ENCODE data around the gene CFAP46.

Gene CFAP46

DNA sequence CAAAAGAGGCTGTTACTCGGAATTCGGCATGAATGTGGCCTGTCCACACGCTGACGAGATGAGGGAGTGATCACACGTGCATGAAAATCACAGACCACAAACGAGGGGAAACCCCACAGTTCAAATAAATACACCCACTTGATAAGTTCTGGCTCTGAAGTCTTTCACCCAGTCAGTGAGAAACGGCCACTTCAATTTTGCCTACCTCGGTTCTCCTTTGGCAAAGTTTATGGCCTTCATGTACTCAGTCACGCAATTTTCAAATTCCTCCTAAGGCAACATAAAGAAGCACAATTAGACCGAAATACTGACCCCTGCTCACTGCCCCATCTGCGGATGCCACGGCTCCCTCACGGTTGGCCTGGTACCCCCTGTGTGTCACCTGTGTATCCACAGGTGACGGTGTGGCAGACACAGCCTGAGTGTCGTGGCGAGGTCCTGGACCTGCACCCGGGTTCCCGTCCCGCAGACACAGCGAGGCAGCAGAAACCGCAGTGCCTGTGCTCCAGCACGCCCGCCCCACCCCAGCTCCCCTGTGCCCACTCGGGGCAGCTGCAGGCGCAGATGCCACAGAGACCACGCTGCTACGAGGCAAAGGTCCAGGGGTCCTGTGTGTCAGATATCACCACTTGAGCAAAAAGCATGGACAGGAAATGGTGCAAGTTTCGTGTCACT lies 1.4 kb downstream of the CFAP46 start:
- TF ChIP-seq, protein P1, sequence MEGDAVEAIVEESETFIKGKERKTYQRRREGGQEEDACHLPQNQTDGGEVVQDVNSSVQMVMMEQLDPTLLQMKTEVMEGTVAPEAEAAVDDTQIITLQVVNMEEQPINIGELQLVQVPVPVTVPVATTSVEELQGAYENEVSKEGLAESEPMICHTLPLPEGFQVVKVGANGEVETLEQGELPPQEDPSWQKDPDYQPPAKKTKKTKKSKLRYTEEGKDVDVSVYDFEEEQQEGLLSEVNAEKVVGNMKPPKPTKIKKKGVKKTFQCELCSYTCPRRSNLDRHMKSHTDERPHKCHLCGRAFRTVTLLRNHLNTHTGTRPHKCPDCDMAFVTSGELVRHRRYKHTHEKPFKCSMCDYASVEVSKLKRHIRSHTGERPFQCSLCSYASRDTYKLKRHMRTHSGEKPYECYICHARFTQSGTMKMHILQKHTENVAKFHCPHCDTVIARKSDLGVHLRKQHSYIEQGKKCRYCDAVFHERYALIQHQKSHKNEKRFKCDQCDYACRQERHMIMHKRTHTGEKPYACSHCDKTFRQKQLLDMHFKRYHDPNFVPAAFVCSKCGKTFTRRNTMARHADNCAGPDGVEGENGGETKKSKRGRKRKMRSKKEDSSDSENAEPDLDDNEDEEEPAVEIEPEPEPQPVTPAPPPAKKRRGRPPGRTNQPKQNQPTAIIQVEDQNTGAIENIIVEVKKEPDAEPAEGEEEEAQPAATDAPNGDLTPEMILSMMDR (IDR thresholded peaks at IDR 0.05; ENCODE audit: insufficient read depth, missing control alignments), result no peak
- FAIRE-seq (no peak), DNase-seq (ENCODE audit: insufficient read length, low spot score) (no peak)

DNA sequence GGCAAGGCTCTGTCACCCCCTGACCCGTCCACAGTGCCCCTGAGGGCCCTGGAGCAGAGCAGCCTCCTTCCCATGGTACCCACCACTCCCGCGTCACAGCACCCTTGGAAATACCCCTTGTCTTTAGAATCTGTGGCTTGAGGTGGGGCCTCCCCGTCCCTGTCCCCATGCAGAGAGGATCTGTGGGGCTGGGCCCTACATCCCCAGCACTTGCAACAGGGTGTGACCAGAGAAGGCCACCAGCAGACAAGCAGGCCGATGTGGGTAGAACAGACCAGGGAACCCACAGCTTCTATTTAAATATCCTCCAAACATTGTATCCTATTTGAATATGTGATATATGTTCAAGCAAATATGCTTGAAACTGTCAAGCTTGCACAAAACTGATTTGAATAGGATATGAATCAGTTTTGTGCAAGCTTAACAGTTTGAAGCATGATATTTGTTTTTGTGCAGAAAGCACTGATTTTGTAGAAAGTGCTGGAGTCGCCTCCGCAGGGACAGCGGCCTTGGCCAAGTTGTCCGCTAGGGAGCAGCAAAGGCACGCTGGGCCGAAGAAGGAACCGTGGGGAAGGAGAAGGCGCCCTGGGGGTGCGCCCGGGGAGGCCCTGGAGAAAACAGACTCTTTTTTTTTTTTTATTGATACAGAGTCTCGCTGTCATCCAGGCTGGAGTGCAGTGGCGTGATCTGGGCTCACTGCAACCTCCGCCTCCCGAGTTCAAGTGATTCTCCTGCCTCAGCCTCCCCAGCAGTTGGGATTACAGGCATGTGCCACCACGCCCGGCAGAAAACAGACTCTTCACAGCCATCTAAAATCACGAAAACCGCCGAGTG lies 2.2 kb downstream of the CFAP46 start:
- FAIRE-seq (no peak), DNase-seq (ENCODE audit: insufficient read length, low spot score) (no peak)
- TF ChIP-seq, protein P1 (IDR thresholded peaks at IDR 0.05; ENCODE audit: insufficient read depth, missing control alignments), result peak; percentile 53

DNA sequence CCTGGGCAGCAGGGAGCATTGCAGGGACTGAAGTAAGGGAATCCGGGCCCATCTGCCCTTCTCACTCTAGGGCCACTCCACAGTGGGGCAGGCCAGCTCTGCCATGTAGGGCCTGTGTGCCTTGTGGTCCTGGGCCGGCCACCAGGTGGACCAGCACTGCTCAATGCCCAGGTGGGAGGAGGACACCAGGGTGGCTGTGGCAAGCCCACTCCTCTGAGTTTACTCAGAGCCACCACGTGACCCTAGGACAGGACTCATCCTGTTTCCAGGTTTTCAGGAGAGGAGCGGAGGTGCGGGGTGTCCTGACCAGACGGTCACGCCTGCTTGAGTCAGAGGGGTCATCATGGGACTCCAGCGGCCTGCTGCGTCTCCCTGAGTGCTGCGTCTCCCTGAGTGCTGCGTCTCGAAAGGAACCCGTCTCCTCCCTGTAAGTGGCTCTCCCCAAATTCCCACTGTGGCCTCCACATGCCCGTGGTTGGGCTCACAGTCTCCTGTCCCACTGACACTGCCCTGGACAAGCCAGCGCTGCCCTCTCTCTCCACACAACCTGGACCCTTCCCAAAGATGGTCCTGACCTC lies 2.9 kb downstream of the CFAP46 start:
- TF ChIP-seq, protein P1 (IDR thresholded peaks at IDR 0.05; ENCODE audit: insufficient read depth, missing control alignments), result no peak
- no peak for FAIRE-seq
- DNase-seq (ENCODE audit: insufficient read length, low spot score), result no peak

DNA sequence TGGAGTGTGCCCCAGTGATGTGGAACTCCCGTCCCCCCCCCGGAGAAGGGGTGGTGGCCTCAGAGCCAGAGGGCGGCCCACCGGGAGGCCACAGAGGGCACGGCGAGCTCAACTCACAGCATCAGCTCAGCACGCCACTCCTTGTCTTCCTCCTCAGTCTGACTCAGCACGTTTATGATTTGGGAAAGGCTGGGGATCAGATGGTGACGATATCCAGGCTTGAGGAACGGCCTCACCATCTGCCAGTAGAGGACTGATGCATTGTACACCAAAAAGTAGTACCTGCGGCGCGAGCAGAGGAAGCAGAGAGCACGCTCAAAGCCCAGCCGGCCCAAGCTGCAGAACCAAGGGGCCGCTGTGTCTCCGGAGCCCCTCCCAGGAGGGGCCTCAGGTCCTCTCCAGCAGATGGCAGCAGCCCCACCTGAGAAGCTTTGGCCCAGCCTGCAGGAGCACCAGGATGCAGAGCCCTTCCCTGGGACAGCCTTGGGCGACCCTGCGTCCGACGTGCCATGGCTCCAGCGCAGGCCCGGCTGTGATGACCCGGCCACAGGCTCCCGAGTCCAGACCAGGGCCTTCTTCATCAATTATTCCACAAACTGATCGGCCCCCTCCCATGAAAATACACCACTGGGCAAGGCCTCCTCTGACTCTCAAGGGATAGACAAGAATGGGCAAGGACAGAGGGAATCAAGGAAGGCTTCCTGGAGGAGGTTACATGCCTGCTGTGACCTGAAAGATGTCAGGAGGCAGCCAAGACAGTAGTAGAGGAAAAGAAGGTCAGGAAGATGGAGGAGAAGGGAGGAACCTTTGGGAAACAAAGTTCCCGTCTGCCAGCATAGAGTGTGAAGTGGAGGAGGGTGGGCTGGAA lies 3.7 kb downstream of the CFAP46 start:
- TF ChIP-seq, protein P1 (IDR thresholded peaks at IDR 0.05; ENCODE audit: insufficient read depth, missing control alignments), result no peak
- FAIRE-seq, result no peak
- DNase-seq (ENCODE audit: insufficient read length, low spot score), result no peak

DNA sequence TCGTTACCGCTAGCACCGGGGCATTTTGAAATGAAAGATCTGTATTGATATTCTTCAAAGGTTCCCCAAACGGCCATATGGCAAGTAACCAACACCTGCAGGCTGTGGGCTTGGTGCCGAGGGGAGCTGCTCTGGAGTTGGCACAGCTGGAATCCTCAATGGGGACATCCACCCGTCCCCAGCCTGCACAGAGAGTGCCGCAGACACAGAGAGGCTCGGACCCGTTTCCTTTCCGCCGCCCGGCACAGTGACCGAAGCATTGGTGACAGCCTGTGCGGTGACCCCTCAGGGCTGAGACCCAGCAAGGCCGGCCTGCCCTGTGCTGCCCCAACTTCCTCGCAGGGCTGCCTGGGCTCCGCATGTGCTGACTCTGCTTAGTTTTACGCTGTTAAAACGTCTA lies 4.5 kb downstream of the CFAP46 start:
- DNase-seq (ENCODE audit: insufficient read length, low spot score), result no peak
- TF ChIP-seq, protein P1 (IDR thresholded peaks at IDR 0.05; ENCODE audit: insufficient read depth, missing control alignments), result no peak
- FAIRE-seq, result no peak

DNA sequence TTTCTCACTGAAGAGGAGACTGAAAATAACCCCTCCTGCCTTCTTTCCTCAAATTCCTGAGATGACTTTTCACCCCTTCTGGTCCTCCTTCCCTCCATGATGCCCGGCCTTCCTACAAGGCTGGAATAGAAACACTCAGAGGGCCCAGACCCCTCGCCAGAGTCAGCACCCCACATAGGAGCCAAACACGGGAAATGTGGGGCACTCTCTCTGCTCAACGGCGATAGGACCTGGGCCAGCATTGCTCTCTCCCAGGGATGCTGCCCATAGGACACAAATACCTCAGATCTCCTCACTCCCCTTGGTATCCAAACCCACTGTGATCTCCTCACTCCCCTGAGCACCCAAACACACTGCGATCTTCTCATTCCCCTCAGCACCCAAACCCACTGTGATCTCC lies 7.4 kb downstream of the CFAP46 start:
- FAIRE-seq (no peak), DNase-seq (ENCODE audit: insufficient read length, low spot score) (no peak)
- TF ChIP-seq, protein P1 (IDR thresholded peaks at IDR 0.05; ENCODE audit: insufficient read depth, missing control alignments), result no peak

Data from D721Med (cell line).